ENCODE measurements around the gene SPDYE18.
"Not testable (repeated sequence)": the region's sequence is repeated elsewhere in the genome, so short reads cannot be mapped to it uniquely, and the experiment has no call there.

GRCh38 chr7:77080236-77080635, 17.9 kb upstream of the SPDYE18 start:
- TF ChIP-seq, protein P1, sequence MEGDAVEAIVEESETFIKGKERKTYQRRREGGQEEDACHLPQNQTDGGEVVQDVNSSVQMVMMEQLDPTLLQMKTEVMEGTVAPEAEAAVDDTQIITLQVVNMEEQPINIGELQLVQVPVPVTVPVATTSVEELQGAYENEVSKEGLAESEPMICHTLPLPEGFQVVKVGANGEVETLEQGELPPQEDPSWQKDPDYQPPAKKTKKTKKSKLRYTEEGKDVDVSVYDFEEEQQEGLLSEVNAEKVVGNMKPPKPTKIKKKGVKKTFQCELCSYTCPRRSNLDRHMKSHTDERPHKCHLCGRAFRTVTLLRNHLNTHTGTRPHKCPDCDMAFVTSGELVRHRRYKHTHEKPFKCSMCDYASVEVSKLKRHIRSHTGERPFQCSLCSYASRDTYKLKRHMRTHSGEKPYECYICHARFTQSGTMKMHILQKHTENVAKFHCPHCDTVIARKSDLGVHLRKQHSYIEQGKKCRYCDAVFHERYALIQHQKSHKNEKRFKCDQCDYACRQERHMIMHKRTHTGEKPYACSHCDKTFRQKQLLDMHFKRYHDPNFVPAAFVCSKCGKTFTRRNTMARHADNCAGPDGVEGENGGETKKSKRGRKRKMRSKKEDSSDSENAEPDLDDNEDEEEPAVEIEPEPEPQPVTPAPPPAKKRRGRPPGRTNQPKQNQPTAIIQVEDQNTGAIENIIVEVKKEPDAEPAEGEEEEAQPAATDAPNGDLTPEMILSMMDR (IDR thresholded peaks at IDR 0.05; ENCODE audit: insufficient read depth, low read length, poor library complexity, severe bottlenecking): not testable (repeated sequence)
- TF ChIP-seq EZH2phosphoT487 (conservative IDR thresholded peaks at IDR 0.05; ENCODE audit: low read length): not testable (repeated sequence)
